GM19351 (cell line): ENCODE measurements around the gene MPEG1.

Source experiments
- ATAC-seq: cut with Tn5 transposase; IDR thresholded peaks from one replicate; pipeline ENCODE4 v1.9.1; 2021; ENCODE audit warnings: mild to moderate bottlenecking, moderate library complexity; ENCODE audit not compliant: unreplicated experiment

MPEG1 gene

GRCh38 chr11:59212744-59213631, at the start of gene MPEG1:
TSS of gene MPEG1 (minus strand) at chr11:59212927. CDS start at chr11:59212865, 62 bp downstream.
- no peak for ATAC-seq

- no peak for ATAC-seq
Measured at GRCh38 chr11:59262177-59262818, 49.6 kb upstream of the MPEG1 start.

- no peak for ATAC-seq
Measured at GRCh38 chr11:59261150-59261549, 48.4 kb upstream of the MPEG1 start.

- peak; percentile 38 for ATAC-seq
Measured at GRCh38 chr11:59259867-59260475, 47.2 kb upstream of the MPEG1 start.

- ATAC-seq: peak; percentile 35
Measured at GRCh38 chr11:59259047-59259446, 46.3 kb upstream of the MPEG1 start.

GRCh38 chr11:59255281-59255680, 42.6 kb upstream of the MPEG1 start:
- no peak for ATAC-seq

GRCh38 chr11:59254286-59254685, 41.6 kb upstream of the MPEG1 start:
- no peak for ATAC-seq

GRCh38 chr11:59253001-59253400, 40.3 kb upstream of the MPEG1 start:
- ATAC-seq: no peak

GRCh38 chr11:59249535-59249934, 36.8 kb upstream of the MPEG1 start:
- no peak for ATAC-seq

- ATAC-seq: no peak
Measured at GRCh38 chr11:59247531-59248227, 35.0 kb upstream of the MPEG1 start.

- no peak for ATAC-seq
Measured at GRCh38 chr11:59243633-59244032, 30.9 kb upstream of the MPEG1 start.

- ATAC-seq: no peak
Measured at GRCh38 chr11:59240322-59240721, 27.6 kb upstream of the MPEG1 start.

- ATAC-seq: no peak
Measured at GRCh38 chr11:59226396-59226795, 13.7 kb upstream of the MPEG1 start.

GRCh38 chr11:59225017-59225416, 12.3 kb upstream of the MPEG1 start:
- ATAC-seq: peak; percentile 45

- ATAC-seq: peak; percentile 45
Measured at GRCh38 chr11:59224351-59224928, 11.7 kb upstream of the MPEG1 start.

GRCh38 chr11:59223611-59224010, 10.9 kb upstream of the MPEG1 start:
- ATAC-seq: no peak

- no peak for ATAC-seq
Measured at GRCh38 chr11:59223177-59223576, 10.4 kb upstream of the MPEG1 start.

- no peak for ATAC-seq
Measured at GRCh38 chr11:59222464-59223060, 9.8 kb upstream of the MPEG1 start.

- ATAC-seq: no peak
Measured at GRCh38 chr11:59221441-59221840, 8.7 kb upstream of the MPEG1 start.

- ATAC-seq: no peak
Measured at GRCh38 chr11:59219836-59220235, 7.1 kb upstream of the MPEG1 start.
